Thyroid gland (tissue), 4 donors: ENCODE data around the gene SCAMP4.

Source experiments
- CTCF ChIP-seq, 6 experiments: fragments of 200-600 bp in 3 of 6; fragments of 450-650 bp in 3 of 6; sonication (generic) in 3 of 6; IDR thresholded peaks; one replicate each; pipeline ENCODE4 v1.5.1; 2016 to 2019; ENCODE audit warnings: antibody characterized with exemption in 6 of 6, mild to moderate bottlenecking in 2 of 6, inconsistent platforms in 1 of 6, moderate library complexity in 1 of 6
- POLR2A ChIP-seq, 2 donors: fragments of 450-650 bp; IDR thresholded peaks; one replicate each; pipeline ENCODE4 v1.6.1; 2017; ENCODE audit warnings: antibody characterized with exemption in 2 of 2, mild to moderate bottlenecking in 2 of 2, moderate library complexity in 1 of 2

GRCh38 chr19:1874554-1875185 is 30.5 kb upstream of the SCAMP4 start:
- TF ChIP-seq CTCF (IDR thresholded peaks at IDR 0.05), result no peak
- TF ChIP-seq POLR2A (IDR thresholded peaks at IDR 0.05), result no peak
